Activated gamma-delta T cell (primary cell): ENCODE results near the gene ANP32B.

ENCODE experiments used
- DNase-seq: peaks from one replicate; lab custom pipeline; 2025; lab: John Stamatoyannopoulos, UW

Gene ANP32B

DNA sequence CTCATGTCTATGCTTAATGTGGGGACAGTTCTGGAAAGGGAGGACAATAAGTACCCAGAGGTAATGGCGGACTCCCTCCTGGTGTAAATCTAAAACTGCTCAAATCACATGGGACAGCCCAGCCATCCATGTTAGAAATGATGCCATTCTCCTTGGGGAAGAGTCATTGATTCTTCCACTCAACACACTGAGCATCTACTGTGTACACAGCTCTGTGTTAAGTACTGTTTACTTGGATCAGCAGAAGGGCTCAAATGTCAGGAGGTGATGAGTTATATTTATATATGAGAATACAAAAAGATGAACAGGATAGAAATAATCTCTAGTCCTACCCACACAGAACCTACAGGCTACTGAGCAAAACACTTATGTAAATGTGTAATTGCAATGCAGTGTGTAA lies 41.6 kb downstream of the ANP32B start:
- no peak for DNase-seq

DNA sequence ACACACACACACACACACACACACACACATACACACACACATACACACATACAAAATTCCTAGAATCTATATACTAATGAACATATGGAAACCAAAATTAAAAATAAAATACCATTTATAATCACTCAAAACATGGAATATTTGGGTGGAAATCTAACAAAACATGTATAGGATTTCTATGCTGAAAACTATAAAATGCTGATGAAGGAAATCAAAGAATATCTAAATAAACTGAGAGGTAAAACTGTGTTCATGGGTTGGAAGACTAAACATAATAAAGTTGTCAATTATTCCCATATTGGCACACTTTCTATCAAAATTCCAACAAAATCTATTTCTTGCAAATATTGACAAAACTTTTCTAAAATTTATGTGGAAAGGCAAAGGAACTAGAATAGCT lies 48.0 kb downstream of the ANP32B start:
- no peak for DNase-seq

DNA sequence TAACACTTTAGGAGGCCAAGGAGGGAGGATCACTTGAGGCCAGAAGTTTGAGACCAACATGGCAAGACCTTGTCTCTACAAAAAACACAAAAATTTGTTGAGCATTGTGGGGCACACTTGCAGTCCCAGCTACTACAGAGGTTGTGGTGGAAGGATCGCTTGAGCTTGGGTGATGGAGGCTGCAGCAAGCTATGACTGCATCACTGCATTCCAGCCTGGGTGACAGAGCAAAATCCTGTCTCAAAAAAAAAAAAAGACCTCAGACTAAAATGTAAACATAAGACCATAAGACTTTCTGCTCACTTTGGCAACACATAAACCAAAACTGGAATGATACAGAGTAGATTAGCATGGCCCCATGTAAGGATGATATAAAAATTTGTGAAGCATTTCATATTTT lies 48.8 kb downstream of the ANP32B start:
- no peak for DNase-seq

GRCh38 chr9:98034593-98035546 lies 51.7 kb downstream of the ANP32B start:
- DNase-seq = no peak

- no peak for DNase-seq
Measured at GRCh38 chr9:98037357-98037756, 54.2 kb downstream of the ANP32B start.

DNA sequence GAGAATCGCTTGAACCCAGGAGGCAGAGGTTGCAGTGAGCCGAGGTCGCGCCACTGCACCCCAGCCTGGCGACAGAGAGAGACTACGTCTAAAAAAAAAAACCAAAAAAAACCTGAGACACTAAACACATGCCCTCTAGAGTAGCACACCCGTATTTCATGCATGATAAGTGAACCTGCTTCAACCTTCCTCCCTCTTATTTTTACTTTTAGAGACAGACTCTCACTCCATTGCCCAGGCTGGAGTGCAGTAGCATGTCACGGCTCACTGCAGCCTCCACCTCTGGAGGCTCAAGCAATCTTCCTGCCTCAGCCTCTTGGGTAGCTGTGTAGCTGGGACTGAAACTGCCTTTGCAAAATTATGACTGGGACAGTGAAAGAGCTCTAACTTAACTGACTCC lies 55.8 kb downstream of the ANP32B start:
- DNase-seq = no peak

GRCh38 chr9:98039607-98040017 lies 56.5 kb downstream of the ANP32B start:
- no peak for DNase-seq

- no peak for DNase-seq
Measured at GRCh38 chr9:98040212-98040611, 57.1 kb downstream of the ANP32B start.

GRCh38 chr9:98043915-98044314 lies 60.8 kb downstream of the ANP32B start:
- DNase-seq = no peak

GRCh38 chr9:98045234-98046179 lies 62.4 kb downstream of the ANP32B start:
- DNase-seq = no peak

- no peak for DNase-seq
Measured at GRCh38 chr9:98046180-98046543, 63.0 kb downstream of the ANP32B start.

DNA sequence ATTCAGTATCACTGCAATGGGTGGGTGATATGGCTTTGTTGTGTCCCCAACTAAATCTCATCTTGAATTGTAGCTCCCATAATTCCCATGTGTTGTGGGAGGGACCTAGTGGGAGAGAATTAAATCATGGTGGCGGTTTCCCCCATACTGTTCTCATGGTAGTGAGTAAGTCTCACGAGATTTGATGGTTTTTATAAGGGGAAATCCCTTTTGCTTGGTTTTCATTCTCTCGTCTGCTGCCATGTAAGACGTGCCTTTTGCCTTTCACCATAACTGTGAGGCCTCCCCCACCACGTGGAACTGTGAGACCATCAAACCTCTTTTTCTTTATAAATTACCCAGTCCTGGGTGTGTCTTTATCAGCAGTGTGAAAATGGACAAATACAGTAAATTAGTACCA lies 63.9 kb downstream of the ANP32B start:
- DNase-seq = no peak

DNA sequence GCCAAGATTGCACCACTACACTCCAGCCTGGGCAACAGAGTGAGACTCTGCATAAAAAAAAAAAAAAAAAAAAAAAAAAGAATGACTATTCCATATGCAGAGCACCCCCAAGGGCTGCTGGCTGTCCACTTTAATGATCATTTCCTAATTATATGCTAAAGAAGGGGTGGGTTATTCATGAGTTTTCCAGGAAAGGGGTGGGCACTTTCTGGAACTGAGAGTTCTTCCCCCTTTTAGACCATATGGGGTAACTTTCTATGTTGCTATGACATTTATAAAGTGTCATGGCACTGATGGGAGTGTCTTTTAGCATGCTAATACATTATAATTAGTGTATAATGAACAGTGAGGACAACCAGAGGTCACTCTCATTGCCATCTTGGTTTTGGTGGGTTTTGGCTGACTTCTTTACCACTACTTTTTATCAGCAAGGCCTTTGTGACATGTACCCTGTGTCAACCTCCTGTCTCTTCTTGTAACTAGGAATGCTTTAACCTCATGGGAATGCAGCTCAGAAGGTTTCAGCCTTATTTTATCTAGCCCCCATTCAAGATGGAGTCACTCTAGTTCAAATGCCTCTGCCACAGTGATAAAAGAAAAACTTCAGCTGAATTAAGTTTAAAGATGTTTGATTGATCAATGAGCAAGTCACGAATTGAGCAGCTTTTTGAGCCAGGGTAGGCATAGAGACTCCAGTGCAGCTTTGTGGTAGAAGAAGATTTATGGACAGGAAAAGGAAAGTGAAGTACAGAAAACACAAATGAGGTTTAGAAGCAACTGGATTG lies 66.3 kb downstream of the ANP32B start:
- no peak for DNase-seq

DNA sequence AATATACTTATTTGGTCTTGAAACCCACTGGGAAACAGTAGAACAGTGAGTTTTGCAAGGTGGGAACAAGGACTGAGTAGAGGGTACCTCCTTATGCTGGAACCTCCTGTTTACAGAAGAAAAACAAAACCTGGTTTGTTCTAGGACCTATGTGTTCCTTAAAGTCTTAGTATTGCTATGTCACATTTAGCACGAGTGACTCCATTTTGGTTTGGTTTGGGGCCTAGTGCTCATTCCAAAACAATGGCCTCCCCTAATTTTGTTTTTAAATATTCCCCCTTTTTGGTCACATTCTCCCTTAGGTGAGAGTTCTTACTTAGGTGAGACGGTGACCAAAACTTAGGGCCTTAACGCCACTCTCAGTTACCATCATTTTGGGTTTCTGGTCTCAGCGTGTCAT lies 67.2 kb downstream of the ANP32B start:
- no peak for DNase-seq

DNA sequence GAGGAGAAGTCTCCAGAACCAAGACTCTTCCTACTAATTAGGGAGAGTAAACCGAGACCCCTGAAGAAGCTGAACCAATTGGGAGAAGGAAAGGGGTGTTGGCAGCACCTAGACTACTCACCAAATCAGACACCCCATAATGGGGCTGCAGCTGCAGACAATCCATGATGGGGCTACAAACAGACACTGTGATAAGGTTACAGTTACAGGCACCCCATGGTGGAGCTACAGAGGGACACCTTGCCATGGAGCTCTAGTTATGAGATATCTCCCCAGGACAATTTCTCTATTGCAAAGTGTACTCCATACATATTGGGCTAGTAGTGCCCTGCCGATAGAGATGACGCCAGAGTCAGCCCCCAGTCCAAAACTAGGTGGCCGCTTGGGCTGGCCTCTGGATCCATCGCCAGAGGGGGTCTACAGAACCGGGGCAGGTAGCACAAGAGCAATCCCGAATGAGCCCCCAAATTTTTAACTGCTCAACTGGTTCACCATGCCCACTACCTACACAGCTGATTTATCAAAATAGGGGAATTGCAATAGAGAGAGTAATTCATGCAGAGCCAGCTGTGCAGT lies 71.3 kb downstream of the ANP32B start:
- DNase-seq = no peak

GRCh38 chr9:98056269-98057137 lies 73.4 kb downstream of the ANP32B start, which contains the start of gene NANS:
Gene NANS, plus strand, starts transcription at chr9:98056732. Its CDS starts 77 bp downstream, at chr9:98056809.
- peak; percentile 90 for DNase-seq

- no peak for DNase-seq
Measured at GRCh38 chr9:98057138-98057799, 74.1 kb downstream of the ANP32B start.

- no peak for DNase-seq
Measured at GRCh38 chr9:98062161-98062560, 79.0 kb downstream of the ANP32B start.

DNA sequence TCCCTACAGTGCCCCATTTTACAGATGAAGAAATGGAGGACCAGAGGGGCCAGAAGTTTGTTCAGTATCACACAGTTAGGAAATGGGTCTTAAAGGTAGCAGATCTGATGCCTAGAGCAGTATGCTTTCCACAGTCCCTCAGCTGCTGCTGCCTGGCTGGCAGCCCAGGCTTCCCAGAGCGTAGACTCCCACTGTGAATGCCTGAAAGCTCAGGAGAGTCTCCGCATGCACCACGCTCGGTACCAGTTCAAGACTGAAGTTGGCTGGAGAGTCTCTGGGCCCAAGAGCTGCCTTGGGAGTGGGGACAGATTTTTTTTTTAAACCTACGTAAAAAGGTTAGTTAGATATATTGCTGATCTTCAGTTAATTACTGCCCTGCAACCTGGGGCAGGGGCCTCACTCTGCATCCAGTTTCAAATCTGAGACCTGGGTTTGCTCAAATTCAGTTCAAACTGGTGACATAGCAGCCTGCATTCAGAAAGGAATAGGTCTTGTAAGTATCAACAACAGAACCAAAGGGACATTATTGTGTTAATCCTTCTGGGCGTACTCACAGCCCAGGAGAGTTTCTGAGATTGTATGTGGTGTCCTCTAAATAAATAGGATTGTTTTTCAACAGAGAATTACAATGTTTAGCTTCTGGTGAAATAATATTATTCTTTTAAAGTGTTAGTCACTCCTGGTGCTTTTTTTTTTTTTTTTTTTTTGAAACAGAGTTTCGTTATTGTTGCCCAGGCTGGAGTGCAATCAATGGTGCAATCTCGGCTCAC lies 81.7 kb downstream of the ANP32B start:
- DNase-seq = no peak
